NCI-H2107 treated with DMSO at 0.1 percent for 48 hours (cell line): ENCODE data around the gene PTPN1.
A peak's percentile ranks its signal among the peaks of the same experiment; 100 is the strongest.
"Not testable (repeated sequence)": the region's sequence is repeated elsewhere in the genome, so short reads cannot be mapped to it uniquely, and the experiment has no call there.

Experiments
- DNase-seq: peaks from one replicate; lab custom pipeline; 2025; ENCODE audit not compliant: unreplicated experiment; lab: John Stamatoyannopoulos, UW

Gene PTPN1

GRCh38 chr20:50602432-50603088 is 92.4 kb downstream of the PTPN1 start:
- DNase-seq, result no peak

GRCh38 chr20:50604451-50604850 is 94.3 kb downstream of the PTPN1 start:
- DNase-seq, result no peak

GRCh38 chr20:50605136-50605535 is 95.0 kb downstream of the PTPN1 start:
- no peak for DNase-seq

- DNase-seq, result no peak
These were observed 97.3 kb downstream of the PTPN1 start for GRCh38 chr20:50607436-50607835.

- DNase-seq, result no peak
These were observed 97.9 kb downstream of the PTPN1 start for GRCh38 chr20:50607850-50608749.

GRCh38 chr20:50608750-50609104 is 98.5 kb downstream of the PTPN1 start:
- no peak for DNase-seq

- DNase-seq, result no peak
These were observed 99.3 kb downstream of the PTPN1 start for GRCh38 chr20:50609438-50609989.

GRCh38 chr20:50610212-50610718 is 100.1 kb downstream of the PTPN1 start:
- DNase-seq, result no peak

- no peak for DNase-seq
These were observed 101.1 kb downstream of the PTPN1 start for GRCh38 chr20:50611128-50611810.

GRCh38 chr20:50613438-50614169 is 103.4 kb downstream of the PTPN1 start:
- DNase-seq, result no peak

- no peak for DNase-seq
These were observed 105.2 kb downstream of the PTPN1 start for GRCh38 chr20:50615407-50615806.

GRCh38 chr20:50617022-50617421 is 106.8 kb downstream of the PTPN1 start:
- no peak for DNase-seq

- DNase-seq, result no peak
These were observed 108.4 kb downstream of the PTPN1 start for GRCh38 chr20:50618537-50618936.

- DNase-seq, result not testable (repeated sequence)
These were observed 110.3 kb downstream of the PTPN1 start for GRCh38 chr20:50620459-50620858.

GRCh38 chr20:50621068-50621665 is 111.0 kb downstream of the PTPN1 start:
- no peak for DNase-seq

GRCh38 chr20:50624351-50625016 is 114.3 kb downstream of the PTPN1 start:
- peak; percentile 64 for DNase-seq

GRCh38 chr20:50625986-50626677 is 115.9 kb downstream of the PTPN1 start:
- peak; percentile 84 for DNase-seq

GRCh38 chr20:50627747-50628146 is 117.6 kb downstream of the PTPN1 start:
- DNase-seq, result no peak

- peak; percentile 18 for DNase-seq
These were observed 118.1 kb downstream of the PTPN1 start for GRCh38 chr20:50628332-50628731.
